ENCODE data around the gene RNF207. TPM values are rescaled to one million over a fixed set of nuclear protein-coding genes. Genes with fewer than 3 reads are reported as not detected.

Gene RNF207
- total RNA-seq, 1 donor from 2014 or later = 91.0 TPM

- DNase-seq (ENCODE audit: low spot score) = no peak
- intact Hi-C loops (cut with DNase I) = loop anchor here (1.0 to 5.0 kb wide), 2 partner anchors 191 to 193 kb away; no protein-coding TSS in a partner anchor
Observed at GRCh38 chr1:6244401-6245049, 38.6 kb downstream of the RNF207 start.

DNA sequence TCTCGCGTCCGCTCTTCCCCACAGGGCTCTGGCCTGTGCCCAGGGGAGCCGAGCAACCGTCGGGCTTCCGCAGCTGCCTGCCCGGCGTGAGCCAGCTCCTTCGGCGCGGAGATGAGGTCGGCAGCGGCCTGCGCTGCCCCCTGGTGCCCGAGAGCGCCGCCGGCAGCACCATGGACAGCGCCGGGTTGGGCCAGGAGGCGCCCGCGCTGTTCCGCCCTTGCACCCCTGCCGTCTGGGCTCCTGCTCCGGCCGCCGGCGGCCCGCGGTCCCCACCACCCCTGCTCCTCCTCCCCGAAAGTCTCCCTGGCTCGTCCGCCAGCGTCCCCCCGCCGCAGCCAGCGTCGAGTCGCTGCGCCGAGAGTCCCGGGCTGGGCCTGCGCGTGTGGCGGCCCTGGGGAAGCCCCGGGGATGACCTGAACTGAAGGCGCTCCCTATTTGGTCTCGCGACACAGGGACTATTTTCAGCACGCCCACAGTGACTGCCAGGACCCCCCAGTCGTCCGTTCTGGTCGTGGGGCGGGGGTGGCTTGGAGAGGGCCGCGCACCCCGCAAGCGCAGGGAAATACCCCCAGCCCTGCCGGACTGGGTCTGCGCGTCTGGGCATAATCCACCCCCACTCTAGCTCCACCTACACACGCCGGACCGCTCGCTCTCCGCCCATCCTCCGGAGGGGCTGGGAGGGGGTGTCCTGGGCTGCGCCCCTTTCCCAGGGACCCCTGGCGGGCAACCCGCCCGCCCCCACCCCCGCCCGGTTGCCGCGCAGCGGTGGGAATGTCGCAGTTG lies 39.4 kb downstream of the RNF207 start:
- DNase-seq (ENCODE audit: low spot score) = no peak
- intact Hi-C loops (cut with DNase I) = loop anchor here (5.0 kb wide), 1 partner anchor 192 kb away; no protein-coding TSS in a partner anchor

DNA sequence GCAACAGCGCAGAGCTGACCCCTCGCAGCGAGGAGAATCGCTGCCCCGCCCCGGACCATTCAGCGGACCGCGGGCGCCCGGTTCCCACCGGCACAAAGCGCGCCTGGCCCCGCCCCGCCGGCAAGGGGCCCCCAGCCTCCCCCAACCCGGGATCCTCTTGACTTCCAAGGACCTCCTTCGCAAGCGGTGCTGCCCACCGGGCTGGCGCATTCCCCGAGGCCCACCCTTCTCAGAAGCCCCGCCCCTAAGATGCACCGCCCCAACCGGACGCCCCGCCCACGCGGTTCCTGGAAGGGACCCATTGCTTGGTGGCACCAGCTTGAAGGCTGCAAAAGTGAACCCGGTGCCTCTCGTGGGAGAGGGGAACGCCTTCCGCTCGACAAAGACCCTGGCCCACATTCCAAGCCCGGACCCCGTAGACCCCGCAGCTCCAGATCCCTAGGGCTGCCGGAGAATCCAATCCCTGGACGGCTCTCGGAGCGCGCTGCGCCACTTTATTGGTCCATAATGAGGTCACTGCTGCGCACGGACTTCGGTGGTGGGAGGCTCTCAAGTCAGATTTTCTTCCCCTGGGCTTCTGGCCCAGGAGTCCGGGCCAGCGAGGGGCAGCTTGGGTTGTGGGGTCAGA lies 40.1 kb downstream of the RNF207 start:
- intact Hi-C loops (cut with DNase I) = loop anchor here (1.0 to 5.0 kb wide), 2 partner anchors 97 to 191 kb away; no protein-coding TSS in a partner anchor
- DNase-seq (ENCODE audit: low spot score) = no peak

GRCh38 chr1:6246497-6247467 lies 40.9 kb downstream of the RNF207 start:
- intact Hi-C loops (cut with DNase I) = loop anchor here (1.0 to 5.0 kb wide), 3 partner anchors 97 to 191 kb away; no protein-coding TSS in a partner anchor
- peak; percentile 89 for DNase-seq (ENCODE audit: low spot score)

DNA sequence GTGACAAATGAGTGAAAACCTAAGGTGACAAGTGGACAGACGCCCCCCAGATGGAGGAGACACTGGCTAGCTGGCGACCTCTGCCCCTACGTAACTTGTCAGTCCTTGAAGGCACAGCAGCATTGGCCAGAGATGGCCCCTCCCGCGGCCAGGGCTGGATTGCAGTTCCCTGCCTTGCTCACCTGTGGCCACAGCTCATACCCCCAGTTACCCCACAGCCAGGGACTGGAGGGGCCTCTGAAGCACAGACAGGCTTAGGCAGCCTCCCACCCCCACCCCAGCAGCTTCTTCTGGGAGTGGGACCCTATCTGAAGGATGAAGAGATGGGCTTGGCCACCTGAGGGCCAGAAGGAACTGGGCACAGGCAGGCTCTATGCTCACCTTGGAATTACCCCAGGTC lies 41.7 kb downstream of the RNF207 start:
- no peak for DNase-seq (ENCODE audit: low spot score)
- intact Hi-C loops (cut with DNase I) = loop anchor here (1.0 to 5.0 kb wide), 3 partner anchors 33 to 190 kb away; no protein-coding TSS in a partner anchor

DNA sequence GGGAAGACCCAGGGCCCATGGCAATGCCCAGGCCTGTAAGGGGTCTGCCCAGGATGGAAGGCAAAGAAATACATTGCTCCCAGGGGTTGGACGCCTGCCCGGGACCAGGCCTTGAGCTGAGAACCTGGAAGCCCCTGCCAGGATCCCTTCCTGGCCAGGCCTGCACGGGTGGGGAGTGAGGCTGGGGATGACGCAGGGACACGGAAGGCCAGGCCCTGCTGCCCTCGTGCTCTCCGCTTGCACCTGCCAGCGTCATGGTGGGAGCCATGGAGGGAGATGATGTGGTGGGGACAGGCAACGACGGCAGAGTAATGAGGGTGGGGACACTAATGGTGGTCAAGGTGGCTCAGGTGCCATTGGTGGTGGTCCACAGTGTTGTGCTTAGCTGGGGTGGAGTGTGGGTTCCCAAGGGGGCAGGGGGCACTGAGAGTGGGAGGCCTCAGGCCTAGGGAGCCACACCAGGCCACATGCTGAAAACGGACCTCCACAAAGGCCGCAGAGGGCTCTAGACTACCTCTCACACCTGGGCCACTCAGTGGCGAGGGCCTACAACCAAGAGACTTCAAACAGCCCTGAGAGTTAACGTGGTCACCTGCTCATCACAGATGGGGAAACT lies 42.4 kb downstream of the RNF207 start:
- intact Hi-C loops (cut with DNase I) = loop anchor here (2.0 to 5.0 kb wide), 2 partner anchors 33 to 189 kb away; no protein-coding TSS in a partner anchor
- DNase-seq (ENCODE audit: low spot score) = no peak

DNA sequence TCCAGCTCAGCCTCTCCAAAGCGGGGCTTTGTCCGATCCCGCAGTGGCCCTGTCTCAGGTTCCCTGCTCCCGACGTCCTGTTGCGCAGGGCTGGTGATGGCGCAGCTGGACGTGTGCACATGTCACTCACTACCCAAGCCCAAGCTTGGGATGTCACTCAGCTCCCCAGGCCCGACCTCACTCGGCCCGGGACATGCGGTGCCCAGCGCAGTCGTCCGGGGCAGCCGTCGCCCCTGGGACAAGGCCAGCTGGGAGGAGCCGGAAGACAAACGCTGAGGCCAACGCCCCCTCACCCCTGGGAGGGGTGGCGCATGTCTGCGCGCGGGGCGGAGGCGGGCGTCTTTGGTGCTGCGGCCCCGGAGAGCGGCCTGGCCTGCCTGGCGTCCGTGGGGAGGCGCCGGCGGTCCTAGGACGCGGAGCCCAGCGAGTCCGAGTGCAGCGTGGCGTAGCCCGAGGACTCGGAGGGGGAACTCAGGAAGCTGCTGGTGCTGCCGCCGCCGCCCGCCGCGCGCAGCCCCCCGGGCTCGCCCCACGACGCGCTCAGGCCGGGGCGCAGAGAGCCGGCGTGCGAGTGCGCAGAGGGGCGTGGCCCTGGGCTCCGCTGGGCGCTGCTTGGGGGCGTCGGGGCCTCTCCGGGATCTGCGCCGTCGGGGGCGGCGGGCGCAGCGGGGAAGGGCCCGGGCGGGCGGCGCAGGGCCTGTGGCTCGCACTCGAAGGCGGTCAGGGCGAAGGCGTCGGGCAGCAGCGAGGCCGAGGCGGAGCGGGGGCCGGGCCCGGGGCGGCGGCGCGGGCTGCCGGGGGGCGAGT lies 43.2 kb downstream of the RNF207 start:
- intact Hi-C loops (cut with DNase I) = loop anchor here (2.0 to 5.0 kb wide), 2 partner anchors 32 to 188 kb away; no protein-coding TSS in a partner anchor
- DNase-seq (ENCODE audit: low spot score) = no peak

DNA sequence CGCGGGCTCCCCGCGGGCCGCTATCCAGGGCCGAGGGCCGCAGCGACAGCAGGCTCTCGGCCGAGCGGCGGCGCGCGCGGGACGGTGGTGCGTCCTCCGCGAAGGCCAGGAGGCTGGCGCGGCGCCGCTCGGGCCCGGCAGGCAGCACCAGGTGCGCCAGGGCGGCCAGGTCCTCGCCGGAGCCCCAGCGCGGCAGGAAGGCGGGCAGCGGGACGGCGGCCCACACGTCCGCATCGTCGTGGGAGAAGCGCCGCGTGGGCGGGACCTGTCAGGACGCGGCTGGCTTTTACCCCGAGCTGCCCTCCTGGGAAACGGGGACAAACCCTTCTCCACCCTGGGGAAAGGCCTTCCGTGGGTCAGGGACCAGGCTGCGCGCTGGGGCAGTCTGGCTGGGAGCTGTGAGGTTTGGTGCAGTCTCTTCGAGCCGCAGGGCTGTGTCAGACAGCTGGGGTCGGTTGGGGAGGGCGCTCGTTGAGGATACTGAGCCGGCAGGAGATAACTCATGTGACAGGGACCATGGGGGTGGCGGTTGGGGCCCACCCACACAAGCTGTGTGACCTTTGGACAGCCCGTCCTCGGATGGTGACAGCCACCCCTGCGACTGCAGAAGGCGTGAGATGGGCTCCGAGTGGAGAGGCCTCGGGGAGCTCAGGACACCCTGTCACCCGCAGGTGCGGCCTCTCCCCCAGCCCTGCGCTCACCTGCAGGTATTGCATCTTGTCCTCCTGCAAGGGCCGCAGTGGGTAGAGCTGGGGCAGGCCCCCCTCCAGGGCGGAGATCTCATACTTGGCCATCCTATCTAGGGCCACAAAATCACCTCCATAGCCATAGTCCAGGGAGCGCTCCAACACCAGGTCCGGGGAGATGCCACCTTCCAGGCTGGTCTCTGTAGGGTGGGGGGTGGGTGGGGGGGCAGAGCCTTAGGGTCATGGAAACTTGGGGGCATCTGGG lies 44.1 kb downstream of the RNF207 start:
- no peak for DNase-seq (ENCODE audit: low spot score)
- intact Hi-C loops (cut with DNase I) = loop anchor here (2.0 to 5.0 kb wide), 2 partner anchors 31 to 187 kb away; no protein-coding TSS in a partner anchor

GRCh38 chr1:6251233-6251632 lies 45.3 kb downstream of the RNF207 start:
- intact Hi-C loops (cut with DNase I) = no loop called here
- DNase-seq (ENCODE audit: low spot score) = no peak

DNA sequence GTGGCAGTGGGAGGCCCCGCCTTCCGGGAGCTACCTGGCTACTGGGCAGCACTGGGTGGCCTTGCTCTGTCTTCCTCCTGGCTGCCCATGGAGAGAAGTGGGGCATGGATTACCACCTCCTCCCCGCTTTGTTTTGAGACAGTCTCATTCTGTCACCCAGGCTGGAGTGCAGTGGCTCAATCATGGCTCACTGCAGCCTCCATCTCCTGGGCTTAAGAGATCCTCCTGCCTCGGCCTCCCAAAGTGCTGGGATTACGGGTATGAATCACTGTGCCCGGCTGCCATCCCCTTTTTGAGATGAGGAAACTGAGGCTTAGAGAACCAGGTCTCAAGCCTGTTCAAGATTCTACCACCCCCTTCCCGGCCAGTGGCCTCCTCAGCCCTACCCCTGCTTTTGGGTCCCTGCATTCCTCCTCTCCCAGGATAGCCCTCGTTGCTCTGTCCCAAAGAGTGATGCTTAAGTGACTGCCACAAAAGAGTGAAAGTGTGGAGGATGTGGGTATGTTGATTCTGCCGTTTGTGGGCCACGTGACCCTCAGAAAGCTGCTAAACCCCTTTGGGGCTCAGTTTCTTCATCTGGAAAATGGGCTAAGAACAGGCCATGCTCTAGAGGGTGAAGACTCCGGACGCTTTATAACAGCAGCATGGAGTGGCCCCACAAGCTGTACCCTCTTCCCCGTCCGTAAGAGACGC lies 45.9 kb downstream of the RNF207 start:
- intact Hi-C loops (cut with DNase I) = no loop called here
- no peak for DNase-seq (ENCODE audit: low spot score)

GRCh38 chr1:6252374-6252710 lies 46.4 kb downstream of the RNF207 start:
- DNase-seq (ENCODE audit: low spot score) = no peak

DNA sequence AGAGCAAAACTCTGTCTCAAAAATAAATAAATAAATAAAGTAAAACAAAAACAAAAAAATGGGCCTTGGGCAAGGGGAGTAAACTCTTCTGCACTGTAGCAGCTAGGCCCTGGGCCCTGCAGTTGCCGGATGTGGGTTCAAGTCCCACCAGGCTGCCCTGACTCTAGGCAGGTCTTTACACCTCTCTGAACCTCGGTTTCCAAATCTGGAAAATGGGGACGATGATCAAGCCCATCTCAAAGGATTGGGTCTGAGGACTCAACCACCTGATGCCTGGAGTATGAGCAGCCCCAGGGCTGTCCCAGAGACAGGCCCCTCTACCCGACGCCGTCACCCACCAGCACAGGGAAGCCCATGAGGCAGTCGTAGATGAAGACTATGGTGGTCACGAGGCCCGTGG lies 47.5 kb downstream of the RNF207 start:
- intact Hi-C loops (cut with DNase I) = no loop called here
- no peak for DNase-seq (ENCODE audit: low spot score)

More at GRCh38 chr1:6252374-6252710, 46.4 kb downstream of the RNF207 start:
- intact Hi-C loops (cut with DNase I) = no loop called here

DNA sequence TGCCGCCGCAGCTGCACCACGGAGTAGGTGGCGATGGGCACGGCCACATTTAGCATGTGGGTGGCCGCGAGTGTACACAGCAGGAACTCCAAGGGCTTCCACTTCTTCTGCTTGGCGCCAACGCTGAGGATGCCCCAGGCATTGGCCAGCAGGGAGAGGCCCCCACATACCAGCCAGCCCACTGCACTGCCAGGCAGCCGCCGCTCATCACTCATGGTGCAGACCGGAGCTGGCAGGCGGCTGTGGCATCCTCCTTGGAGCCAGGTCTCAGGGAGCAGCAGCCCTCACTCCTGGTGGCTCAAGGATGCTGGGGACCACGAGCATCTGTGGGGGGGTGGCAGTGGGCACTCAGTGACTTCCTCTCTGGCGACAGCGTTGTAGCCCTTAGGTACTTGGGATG lies 48.8 kb downstream of the RNF207 start:
- no peak for DNase-seq (ENCODE audit: low spot score)
- intact Hi-C loops (cut with DNase I) = no loop called here

GRCh38 chr1:6256645-6257044 lies 50.7 kb downstream of the RNF207 start:
- no peak for DNase-seq (ENCODE audit: low spot score)
- intact Hi-C loops (cut with DNase I) = no loop called here

DNA sequence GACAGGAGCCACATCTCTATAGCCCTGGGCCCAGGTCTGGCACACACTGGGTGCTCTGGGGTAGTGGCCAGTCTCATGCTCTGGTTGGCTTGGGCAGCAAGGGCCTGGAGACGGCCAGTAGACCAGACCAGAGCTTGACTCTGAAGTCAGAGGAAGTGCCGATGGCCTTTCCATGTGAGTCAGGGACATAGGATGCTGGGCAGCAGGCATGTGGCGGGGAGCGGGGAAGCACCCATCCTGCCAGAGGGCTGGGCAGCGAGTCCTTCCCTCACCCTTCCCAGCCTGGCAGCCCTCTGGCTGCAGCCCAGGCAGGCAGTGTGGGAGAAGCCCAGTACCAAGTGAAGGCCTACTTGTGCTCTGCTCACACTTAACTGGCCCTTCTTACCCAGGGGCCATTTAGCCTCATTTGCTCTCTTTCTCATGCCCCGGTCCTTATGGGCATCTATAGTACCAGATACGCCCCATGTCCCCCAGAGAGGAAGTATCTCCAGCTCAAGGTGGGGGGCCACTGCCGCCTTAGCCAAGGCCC lies 51.7 kb downstream of the RNF207 start:
- intact Hi-C loops (cut with DNase I) = no loop called here
- DNase-seq (ENCODE audit: low spot score) = no peak

- intact Hi-C loops (cut with DNase I) = no loop called here
- no peak for DNase-seq (ENCODE audit: low spot score)
Observed at GRCh38 chr1:6258675-6259074, 52.8 kb downstream of the RNF207 start.
